ENCODE results near the gene MACROD2.
"Not testable (repeated sequence)": the region's sequence is repeated elsewhere in the genome, so short reads cannot be mapped to it uniquely, and the experiment has no call there.

Gene MACROD2

DNA sequence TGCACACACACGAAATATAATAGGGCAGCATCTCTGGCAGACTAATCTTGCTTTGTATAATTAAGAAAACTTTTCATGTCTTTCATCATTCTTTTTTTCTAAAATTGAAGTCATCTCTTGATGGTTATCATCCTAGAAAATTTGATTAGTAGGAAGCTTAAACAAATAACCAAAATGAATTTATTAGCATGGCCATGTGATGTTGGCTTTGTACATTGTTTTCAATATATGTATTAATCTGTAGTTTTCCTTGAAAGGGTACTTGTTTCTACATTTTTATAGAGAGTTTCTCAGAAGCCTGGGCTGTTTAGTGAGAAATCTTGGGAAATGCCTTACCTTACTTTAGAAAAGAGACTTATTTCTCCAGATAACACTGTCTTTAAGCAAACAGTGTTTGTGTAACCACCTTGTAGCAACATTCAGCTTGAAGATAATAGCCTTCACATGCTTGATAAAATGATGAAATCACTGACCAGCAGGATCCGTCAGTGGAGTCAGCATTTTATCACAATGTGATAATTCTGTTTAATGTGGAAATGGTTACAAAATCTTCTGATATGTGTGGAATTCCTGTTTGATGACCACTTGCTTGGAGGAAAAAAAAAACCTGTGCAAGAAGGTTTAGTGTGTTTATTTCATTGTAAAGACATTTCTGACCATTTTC, 147.8 kb downstream of the MACROD2 start:
- in situ Hi-C loops (cut with HindIII; ENCODE audit: low pct_ligation_motif_present, low pct_unique_long_range_greater_than_20kb, low sequenced_read_pairs), result no loop called here

DNA sequence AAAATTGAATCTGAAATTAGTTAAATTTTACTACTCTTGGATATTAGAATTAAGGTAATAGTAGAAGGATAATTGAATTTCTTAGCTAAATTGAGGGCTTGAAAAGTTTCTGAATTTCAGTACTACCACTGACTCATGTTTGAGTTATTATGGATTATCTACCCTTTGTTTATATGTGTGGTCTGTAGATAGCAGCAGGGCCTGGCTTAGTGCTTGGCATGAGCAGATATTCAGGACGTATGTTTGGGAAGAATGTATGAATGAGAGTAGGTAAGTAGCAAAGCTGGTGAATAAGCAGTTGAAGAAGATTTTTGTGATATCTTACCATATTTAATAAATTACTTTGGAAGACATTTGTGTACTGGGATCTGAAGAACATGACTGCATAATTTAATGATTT, 152.7 kb downstream of the MACROD2 start:
- in situ Hi-C loops (cut with HindIII; ENCODE audit: low pct_ligation_motif_present, low pct_unique_long_range_greater_than_20kb, low sequenced_read_pairs), result no loop called here
- DNase-seq, result no peak

More for the DNA sequence above, 147.8 kb downstream of the MACROD2 start:
- DNase-seq, result no peak

DNA sequence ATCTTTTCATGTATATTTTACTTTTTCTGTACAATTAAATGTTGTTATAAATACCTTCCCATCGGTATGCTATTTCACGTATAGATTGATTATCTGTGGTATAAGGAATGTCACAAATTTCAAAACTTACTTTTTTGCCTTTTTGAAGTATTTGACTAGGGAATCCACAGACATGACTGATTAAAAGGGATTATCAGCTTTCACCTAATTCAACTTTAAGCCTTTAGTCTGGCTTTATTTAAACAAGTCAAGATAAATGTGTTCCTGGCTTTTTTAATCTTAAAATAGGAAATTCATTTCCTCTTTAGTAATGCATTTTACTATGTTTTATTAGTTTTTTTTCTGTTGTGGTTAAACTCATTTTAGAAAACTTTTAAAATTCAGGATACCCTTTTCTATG, 160.0 kb downstream of the MACROD2 start:
- no peak for DNase-seq
- in situ Hi-C loops (cut with HindIII; ENCODE audit: low pct_ligation_motif_present, low pct_unique_long_range_greater_than_20kb, low sequenced_read_pairs), result no loop called here

DNA sequence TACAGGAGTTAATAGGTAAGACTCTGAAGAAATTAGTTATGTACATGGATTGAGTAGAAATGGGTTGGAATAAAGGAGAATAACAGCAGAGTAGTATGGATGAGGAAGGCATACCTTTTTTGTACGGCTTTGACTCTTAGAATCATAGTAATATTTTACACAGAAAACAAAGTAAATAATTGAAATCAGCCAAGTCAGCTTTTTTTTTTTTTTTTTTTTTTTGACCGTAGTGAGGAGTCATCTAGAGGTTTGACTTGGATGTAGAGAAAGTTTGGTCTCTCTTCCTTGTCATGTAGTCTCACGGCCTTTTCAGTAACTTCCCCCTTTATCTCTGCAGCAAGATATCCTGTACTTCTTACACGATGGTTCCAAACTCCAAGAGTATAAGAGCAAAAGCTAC, 183.2 kb downstream of the MACROD2 start:
- in situ Hi-C loops (cut with HindIII; ENCODE audit: low pct_ligation_motif_present, low pct_unique_long_range_greater_than_20kb, low sequenced_read_pairs), result no loop called here

DNA sequence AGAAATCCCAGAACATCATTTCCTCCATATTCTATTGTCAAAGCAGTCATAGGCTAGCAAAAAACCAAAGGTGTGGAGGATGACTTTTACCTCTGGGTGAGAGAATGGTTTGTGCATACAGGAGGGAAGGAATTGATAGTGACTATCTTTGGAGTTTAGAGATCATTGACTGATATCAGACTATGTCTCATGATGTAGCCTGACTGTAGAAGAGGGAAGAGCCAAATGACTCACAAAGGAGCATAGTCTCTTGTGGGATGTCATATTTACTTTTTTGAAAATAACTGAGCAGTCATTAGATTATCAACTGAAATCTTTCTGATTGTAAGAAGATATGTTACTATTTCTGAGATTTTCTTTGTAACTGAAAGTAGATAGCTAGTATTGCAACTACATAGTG, 183.6 kb downstream of the MACROD2 start:
- in situ Hi-C loops (cut with HindIII; ENCODE audit: low pct_ligation_motif_present, low pct_unique_long_range_greater_than_20kb, low sequenced_read_pairs), result no loop called here

More for the DNA sequence above, 183.2 kb downstream of the MACROD2 start:
- DNase-seq, result no peak

DNA sequence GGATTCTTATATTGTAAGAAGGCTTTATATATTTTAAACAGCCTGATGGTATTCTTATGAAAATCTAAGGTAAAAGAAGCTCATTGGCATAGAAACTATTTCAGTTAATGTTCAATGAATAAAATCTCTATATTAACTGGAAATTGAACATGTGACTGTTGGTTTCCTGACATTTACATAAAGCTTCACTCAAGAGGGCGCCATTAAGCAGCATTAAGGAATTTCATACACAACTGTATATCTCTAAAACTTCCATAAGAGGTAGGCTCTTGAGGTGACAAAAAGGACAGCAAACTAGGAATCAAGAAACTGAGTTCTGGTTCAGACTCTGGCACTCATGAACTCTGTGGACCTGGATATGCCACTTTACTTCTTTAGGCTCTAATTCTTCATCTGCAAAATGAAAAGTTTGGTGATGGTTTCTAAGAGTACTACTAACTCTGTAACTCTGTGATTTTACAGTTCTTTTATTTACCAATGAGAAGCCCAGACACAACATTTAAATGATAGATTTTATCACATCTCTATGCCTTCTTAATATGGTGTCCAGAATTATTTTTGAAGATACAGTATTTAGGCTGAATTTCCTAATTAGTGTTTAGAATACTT, 194.6 kb downstream of the MACROD2 start:
- in situ Hi-C loops (cut with HindIII; ENCODE audit: low pct_ligation_motif_present, low pct_unique_long_range_greater_than_20kb, low sequenced_read_pairs), result no loop called here
- DNase-seq, result peak; percentile 38

More for the DNA sequence above, 183.6 kb downstream of the MACROD2 start:
- DNase-seq, result no peak

DNA sequence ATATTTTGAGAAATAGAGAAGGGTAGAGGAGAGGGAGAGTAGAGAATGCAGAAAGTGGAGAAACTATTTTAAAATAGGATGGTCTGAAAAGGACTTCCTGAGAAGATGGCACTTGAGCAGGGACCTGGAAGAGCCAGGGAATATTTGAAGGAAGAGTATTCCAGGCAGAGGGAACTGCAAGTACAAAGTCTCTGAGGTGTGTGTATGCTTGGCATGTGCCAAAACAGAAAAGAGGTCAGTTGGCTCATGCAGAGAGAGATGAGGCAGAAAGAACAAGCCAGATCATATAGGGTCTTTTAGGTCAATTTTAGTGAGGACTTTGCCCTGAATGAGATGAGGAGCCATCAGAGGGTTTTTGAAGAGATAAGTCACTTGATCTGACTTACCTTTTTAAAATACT, 196.2 kb downstream of the MACROD2 start:
- no peak for DNase-seq
- in situ Hi-C loops (cut with HindIII; ENCODE audit: low pct_ligation_motif_present, low pct_unique_long_range_greater_than_20kb, low sequenced_read_pairs), result no loop called here

DNA sequence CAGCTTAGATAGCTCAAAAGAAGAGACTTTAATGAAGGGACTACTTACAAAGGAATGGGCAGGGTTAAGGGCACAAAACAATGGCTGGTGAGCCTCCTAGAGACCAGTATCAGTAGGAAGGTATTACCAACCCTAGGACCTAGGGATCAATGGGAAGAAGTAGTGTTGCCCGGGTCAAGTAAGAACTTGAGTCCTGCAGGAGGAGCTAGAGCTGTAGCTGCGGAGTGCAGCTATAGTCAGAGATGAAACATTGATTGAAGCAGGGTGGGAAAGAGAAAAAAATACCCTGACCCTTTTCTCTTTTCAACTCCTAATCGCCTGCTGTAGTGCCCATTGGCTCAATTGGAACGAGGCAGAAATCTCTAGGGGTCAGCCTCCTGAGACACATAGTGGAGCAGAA, 198.1 kb downstream of the MACROD2 start:
- DNase-seq, result no peak
- in situ Hi-C loops (cut with HindIII; ENCODE audit: low pct_ligation_motif_present, low pct_unique_long_range_greater_than_20kb, low sequenced_read_pairs), result no loop called here

DNA sequence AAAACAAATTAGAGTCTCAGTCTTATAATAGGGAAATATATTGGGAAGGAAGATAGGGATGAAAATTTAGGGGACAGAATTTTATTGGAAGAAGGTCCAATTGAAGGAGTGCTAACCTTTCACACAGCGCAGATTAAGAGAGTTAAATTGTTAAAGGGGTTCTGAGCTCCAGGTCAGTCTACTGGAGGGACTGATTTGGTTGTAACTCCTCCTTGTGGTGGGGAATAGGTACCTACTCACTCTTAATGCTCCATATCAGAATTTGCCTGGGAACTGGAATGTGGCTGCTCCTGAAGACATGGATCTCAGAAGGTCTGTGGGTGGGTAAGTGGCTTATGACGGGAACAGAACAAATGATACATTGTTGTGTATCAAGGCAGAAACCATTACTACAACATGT, 198.6 kb downstream of the MACROD2 start:
- DNase-seq, result no peak
- in situ Hi-C loops (cut with HindIII; ENCODE audit: low pct_ligation_motif_present, low pct_unique_long_range_greater_than_20kb, low sequenced_read_pairs), result no loop called here

DNA sequence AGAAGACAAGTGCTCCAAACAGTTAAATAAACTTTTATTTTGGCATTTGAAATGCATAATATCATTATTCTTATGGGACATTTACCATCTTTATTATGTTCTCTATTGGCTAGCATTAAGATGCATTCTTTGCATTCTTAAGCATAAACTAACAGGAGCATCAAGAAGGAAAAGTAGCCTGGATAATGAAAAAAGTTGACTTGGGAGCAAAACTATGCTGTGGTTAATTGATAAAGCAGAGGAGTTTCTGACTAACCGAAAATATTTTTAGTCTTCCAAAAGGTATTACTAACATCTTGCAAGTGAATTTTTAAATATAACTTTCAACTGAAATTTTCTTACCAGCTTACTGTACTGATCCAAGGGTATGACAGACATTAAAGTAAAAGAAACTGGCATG, 201.8 kb downstream of the MACROD2 start:
- in situ Hi-C loops (cut with HindIII; ENCODE audit: low pct_ligation_motif_present, low pct_unique_long_range_greater_than_20kb, low sequenced_read_pairs), result no loop called here
- no peak for DNase-seq

DNA sequence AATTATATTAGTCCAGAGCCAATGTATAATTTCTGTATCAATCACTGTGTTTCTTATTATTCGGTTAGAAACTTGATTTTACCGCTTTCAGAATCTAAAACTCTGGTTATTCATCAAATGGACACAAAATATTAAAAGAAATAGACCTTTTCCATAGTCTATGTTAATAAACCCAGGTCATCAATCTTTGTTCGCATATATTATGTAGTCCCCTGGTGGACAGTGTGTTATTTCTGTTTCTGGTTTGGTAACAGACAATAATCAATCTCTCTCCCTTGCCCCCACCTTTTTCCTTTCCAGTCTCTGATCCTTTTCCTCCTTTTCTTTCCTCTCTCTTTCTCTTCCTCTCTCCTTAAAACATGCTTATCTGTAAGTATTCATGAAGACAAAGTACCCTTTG, 203.1 kb downstream of the MACROD2 start:
- in situ Hi-C loops (cut with HindIII; ENCODE audit: low pct_ligation_motif_present, low pct_unique_long_range_greater_than_20kb, low sequenced_read_pairs), result no loop called here
- DNase-seq, result no peak

DNA sequence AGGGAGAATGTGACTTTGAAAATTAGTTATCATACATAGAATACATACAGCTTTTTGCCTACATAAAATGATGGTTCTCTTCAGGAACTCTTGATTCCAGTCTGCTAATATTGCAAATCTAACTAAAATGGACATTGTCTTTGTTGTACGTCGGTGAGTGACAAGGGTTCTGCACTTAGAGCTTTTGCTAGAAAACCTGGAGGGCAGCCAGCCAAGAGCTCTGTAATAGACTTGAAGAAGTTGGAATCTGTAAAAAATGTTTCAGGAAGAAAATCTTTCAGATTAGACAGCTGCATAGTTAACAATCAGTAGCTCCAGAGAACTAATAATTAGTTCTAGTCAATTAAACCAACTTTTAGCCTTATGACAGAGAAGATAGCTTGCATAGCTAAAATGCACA, 203.8 kb downstream of the MACROD2 start:
- DNase-seq, result no peak
- in situ Hi-C loops (cut with HindIII; ENCODE audit: low pct_ligation_motif_present, low pct_unique_long_range_greater_than_20kb, low sequenced_read_pairs), result no loop called here

DNA sequence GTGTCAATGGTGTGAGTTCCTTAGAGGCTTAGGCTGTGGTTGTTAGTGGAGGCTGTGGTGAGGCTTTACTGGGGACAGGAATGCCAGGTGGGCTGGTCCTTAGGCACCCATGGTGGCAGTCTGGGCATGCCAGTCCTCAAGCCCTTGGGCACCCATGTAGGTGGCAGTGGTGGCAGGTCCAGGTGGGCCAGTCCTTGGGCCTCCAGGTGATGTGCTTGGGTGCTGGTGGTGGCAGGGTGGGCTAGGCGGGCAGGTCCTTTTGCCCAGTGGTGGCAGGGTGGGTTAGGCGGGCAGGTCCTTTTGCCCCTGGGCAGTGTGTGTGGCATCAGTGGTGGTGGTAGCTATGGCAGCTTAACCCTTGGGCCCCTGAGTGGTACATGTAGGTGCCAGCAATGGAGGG, 208.3 kb downstream of the MACROD2 start:
- in situ Hi-C loops (cut with HindIII; ENCODE audit: low pct_ligation_motif_present, low pct_unique_long_range_greater_than_20kb, low sequenced_read_pairs), result no loop called here

DNA sequence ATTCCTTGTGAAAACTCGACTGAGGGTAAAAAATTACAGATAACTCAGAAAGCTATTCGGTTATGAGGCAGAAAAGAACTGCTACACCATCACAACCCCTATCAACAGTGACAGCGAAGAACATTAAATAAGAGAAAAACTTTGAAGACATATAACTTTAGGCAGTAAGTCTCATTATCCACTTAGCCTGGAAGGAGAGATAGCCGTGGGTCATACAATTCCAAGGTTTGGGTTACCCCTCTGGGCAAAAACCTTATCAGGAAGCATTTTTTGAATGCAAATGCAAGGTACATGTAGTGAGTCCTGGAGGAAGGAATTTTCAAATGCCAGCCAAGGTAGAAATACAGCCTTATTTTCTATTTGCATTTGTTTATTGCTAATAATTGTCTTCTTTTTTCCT, 212.3 kb downstream of the MACROD2 start:
- in situ Hi-C loops (cut with HindIII; ENCODE audit: low pct_ligation_motif_present, low pct_unique_long_range_greater_than_20kb, low sequenced_read_pairs), result no loop called here
- no peak for DNase-seq

More for the DNA sequence above, 208.3 kb downstream of the MACROD2 start:
- DNase-seq, result no peak

DNA sequence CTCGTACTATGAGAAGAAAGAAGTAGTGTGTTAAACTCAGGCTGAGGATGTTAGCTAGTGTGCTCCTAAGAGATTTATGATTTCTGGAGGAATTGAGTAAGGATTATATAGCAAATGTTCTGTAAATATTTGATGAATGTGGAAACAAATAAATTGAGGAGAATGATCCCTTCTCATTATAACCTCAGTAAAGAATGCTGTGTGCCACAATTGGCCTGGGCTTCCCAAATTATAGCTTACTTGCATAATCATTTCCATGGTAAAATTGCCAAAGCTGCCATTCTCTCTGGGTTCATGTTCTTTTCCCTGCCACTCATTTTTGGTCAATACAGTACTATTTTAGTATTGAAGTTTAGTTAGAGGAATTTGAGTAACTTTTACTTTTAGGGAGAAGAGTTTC, 213.6 kb downstream of the MACROD2 start:
- in situ Hi-C loops (cut with HindIII; ENCODE audit: low pct_ligation_motif_present, low pct_unique_long_range_greater_than_20kb, low sequenced_read_pairs), result no loop called here
- DNase-seq, result no peak

DNA sequence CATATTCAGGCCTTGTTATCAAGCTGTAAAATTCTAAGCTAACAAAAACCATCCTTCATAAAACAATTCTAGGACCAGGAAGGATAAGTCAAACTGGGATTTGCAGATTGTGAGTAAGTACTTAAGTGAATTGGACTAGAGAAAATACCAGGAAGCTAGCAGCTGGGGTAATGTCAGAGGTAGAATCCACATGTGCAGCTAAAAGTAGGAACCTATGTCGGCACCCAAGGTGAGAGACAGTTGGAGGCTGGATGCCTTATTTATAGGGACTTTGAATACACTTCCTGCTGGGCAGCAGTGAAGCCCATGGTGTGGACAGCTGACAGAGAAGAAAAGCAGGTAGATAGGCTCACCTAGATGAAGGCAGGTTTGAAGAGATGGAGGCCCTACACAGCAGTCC, 214.8 kb downstream of the MACROD2 start:
- in situ Hi-C loops (cut with HindIII; ENCODE audit: low pct_ligation_motif_present, low pct_unique_long_range_greater_than_20kb, low sequenced_read_pairs), result no loop called here
- no peak for DNase-seq

DNA sequence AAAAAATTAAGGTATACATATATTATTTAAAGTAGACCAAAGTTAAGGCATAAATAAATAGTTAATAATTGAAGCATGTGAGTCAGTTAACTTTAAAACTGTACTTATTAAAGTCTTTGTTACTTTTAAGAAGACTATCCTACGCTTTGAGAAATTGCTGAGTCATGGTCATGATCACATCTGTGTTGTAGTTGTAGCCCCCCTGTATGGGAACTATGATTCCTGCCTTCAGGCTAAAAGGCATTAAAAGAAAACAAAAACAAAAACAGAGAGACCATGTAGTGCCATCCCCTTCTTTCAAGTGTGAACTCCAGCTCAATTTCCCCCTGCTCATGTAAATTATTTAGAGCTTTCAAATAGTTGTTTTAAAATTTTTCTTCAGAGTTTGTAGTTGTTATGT, 218.7 kb downstream of the MACROD2 start:
- in situ Hi-C loops (cut with HindIII; ENCODE audit: low pct_ligation_motif_present, low pct_unique_long_range_greater_than_20kb, low sequenced_read_pairs), result no loop called here

DNA sequence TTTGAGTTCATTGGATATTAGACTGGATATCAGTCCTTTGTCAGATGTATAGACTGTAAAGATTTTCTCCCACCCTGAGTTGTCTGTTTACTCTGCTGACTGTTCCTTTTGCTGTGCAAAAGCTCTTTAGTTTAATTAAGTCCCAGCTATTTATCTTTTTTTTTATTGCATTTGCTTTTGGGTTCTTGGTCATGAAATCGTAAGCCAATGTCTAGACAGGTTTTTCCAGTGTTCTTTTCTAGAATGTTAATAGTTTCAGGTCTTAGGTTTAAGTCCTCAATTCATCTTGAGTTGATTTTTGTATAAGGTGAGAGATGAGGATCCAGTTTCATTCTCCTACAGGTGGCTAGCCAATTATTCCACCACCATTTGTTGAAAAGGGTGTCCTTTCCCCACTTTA, 220.6 kb downstream of the MACROD2 start:
- not testable (repeated sequence) for DNase-seq

More for the DNA sequence above, 218.7 kb downstream of the MACROD2 start:
- DNase-seq, result no peak

DNA sequence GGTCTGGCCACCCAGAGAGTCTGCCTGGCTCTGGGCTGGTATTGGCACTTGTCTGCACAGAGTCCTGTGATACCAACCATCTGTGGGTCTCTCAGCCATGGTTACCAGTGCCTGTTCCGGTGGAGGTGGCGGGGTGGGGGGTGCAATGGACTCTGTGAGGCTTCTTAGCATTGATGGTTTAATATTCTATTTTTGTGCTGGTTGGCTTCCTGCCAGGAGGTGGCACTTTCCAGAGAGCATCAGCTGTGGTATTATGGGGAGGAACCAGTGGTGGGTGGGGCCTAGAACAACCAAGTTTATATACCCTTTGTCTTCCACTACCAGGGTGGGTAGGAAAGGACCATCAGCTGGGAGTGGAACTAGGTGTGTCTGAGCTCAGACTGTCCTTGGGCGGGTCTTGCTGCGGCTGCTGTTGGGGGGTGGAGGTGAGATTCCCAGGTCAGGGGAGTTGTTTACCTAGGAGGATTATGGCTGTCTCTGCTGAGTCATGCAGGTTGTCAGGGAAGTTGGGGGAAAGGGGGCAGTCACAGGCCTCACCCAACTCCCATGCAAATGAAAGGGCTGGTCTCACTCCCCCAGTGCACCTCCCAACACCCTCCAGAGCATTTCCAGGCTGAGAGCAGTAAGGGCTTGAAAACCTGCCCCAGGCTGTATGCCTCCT, 224.6 kb downstream of the MACROD2 start:
- in situ Hi-C loops (cut with HindIII; ENCODE audit: low pct_ligation_motif_present, low pct_unique_long_range_greater_than_20kb, low sequenced_read_pairs), result no loop called here
- no peak for DNase-seq

More for the DNA sequence above, 220.6 kb downstream of the MACROD2 start:
- in situ Hi-C loops (cut with HindIII; ENCODE audit: low pct_ligation_motif_present, low pct_unique_long_range_greater_than_20kb, low sequenced_read_pairs), result not testable (repeated sequence)

DNA sequence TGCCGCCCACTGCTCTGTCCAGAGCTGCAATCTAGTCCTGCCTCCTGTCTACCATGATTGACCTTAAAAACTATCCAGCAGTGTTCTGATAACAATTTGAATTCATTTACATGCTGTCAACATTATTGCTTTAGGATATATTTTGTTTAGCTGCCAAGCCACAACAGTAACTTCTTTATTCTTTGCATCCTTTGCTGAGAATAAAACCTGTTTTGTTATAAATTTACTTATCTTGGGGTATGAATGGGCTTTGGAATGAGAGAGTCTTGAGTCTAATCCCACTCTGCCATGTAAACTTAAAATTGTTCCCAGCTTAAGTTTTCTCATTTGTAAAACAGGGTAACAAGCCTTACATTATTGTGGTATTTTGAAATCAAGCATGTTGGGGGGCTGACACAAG, 225.7 kb downstream of the MACROD2 start:
- in situ Hi-C loops (cut with HindIII; ENCODE audit: low pct_ligation_motif_present, low pct_unique_long_range_greater_than_20kb, low sequenced_read_pairs), result no loop called here
- DNase-seq, result no peak

Data from ACHN (cell line).